Psoas muscle (tissue), 8 donors: ENCODE data around the gene TNFSF10. TPM values are rescaled to one million over a fixed set of nuclear protein-coding genes. Genes with fewer than 3 reads are reported as not detected.

ENCODE experiments used
- ATAC-seq, 4 donors: fragments of 200-7000 bp; cut with Tn5 transposase; one replicate each; pipeline ENCODE4 v1.9.1; 2020; ENCODE audit warnings: moderate library complexity in 3 of 4, mild to moderate bottlenecking in 2 of 4
- DNase-seq, 2 donors: peaks; one replicate each; pipeline ENCODE4 v3.0.0-alpha.2; 2020
- H3K27ac ChIP-seq: fragments of 200-600 bp; one replicate; pipeline ENCODE4 v1.8.0; 2022
- H3K27me3 ChIP-seq, 3 donors: fragments of 200-600 bp in 1 of 3; one replicate each; pipeline versions ENCODE4 v1.6.1 to v1.8.0; 2013 to 2022; ENCODE audit warnings: low read length in 2 of 3, mild to moderate bottlenecking in 2 of 3, moderate library complexity in 1 of 3; ENCODE audit not compliant: insufficient read depth in 3 of 3
- H3K36me3 ChIP-seq, 2 donors: fragments of 200-600 bp in 1 of 2; one replicate each; pipeline versions ENCODE4 v1.6.1 to v1.8.0; 2013 to 2022; ENCODE audit warnings: low read depth in 1 of 2, mild to moderate bottlenecking in 1 of 2, moderate library complexity in 1 of 2; ENCODE audit not compliant: insufficient read depth in 1 of 2
- H3K4me1 ChIP-seq: fragments of 200-600 bp; one replicate; pipeline ENCODE4 v1.8.0; 2022
- H3K4me3 ChIP-seq: fragments of 200-600 bp; one replicate; pipeline ENCODE4 v1.8.0; 2022; ENCODE audit warnings: mild to moderate bottlenecking
- H3K9me3 ChIP-seq: fragments of 200-600 bp; one replicate; pipeline ENCODE4 v1.8.0; 2022
- CTCF ChIP-seq: fragments of 200-600 bp; IDR thresholded peaks from one replicate; pipeline ENCODE4 v1.8.0; 2022; ENCODE audit warnings: antibody characterized with exemption
- WGBS, 3 donors: extraction: QIAGEN DNeasy Blood & Tissue Kit; methylation state at CpG; one replicate each; pipeline versions ENCODE4 v1.1.6 to v1.1.7; 2013; 5-methylcytosine and 5-hydroxymethylcytosine counted together
- intact Hi-C, 2 donors: fragments of 100-400 bp; cut with DNase I; formaldehyde crosslinking; loops; one replicate each; pipeline versions ENCODE4 v1.11.0 to v1.14.2; 2022
- polyA plus RNA-seq, 3 donors: library from polyadenylated mRNA; stranded (reverse); fragments of 200-250 nt; gene quantifications; one replicate each; pipeline ENCODE4 v1.2.3, GENCODE V29; 2013
- total RNA-seq, 4 donors: library from RNA; stranded (reverse); fragmentation: NEBNext Ultra II Directional in 2 of 4; extraction: Animal tissue kit (Norgen Biotek cat#: 25700) in 2 of 4; gene quantifications; one replicate each; pipeline versions ENCODE4 v1.2.1 to v1.2.4, GENCODE V29; 2021 to 2023
- donor health status: healthy with polysubstance abuse.
- donor health status: DM: no; HTN: no; CAD: no; lungs with moderate emphysema.
- donor health status: Bipolar disorder and iron deficiency.
- donor health status: healthy.
- donor health status: DM: yes; HTN: yes; CAD: no.
- donor health status: DM: no; HTN: no; CAD: no.
- donor health status: DM: no; HTN: no; CAD: no.
- donor health status: DM: yes; HTN: yes; CAD: no.

TNFSF10 gene
- total and polyA plus RNA-seq, 7 donors = 5.5 to 18.6 (median 10.0) TPM

- H3K27ac ChIP-seq = no peak overlapping the region
- TF ChIP-seq CTCF = no peak
- DNase-seq = no peak
- no peaks in the 10 kb centered on the region for H3K27me3 ChIP-seq
- no peaks in the 10 kb centered on the region for H3K9me3 ChIP-seq
- H3K4me3 ChIP-seq = no peak overlapping the region
- intact Hi-C loops = loop anchor here in 1 of 2 donors (10.0 kb wide), 1 partner anchor 52 kb away; no protein-coding TSS in a partner anchor
- no peak for ATAC-seq
- no peaks in the 10 kb centered on the region for H3K4me1 ChIP-seq
- H3K36me3 ChIP-seq = no peaks in the 10 kb centered on the region
- WGBS, 3 donors = 60 to 70% (median 61%) methylated on average over 3 of the region's 3 CpGs
These were observed 19.8 kb upstream of the TNFSF10 start for GRCh38 chr3:172542999-172543398.

DNA sequence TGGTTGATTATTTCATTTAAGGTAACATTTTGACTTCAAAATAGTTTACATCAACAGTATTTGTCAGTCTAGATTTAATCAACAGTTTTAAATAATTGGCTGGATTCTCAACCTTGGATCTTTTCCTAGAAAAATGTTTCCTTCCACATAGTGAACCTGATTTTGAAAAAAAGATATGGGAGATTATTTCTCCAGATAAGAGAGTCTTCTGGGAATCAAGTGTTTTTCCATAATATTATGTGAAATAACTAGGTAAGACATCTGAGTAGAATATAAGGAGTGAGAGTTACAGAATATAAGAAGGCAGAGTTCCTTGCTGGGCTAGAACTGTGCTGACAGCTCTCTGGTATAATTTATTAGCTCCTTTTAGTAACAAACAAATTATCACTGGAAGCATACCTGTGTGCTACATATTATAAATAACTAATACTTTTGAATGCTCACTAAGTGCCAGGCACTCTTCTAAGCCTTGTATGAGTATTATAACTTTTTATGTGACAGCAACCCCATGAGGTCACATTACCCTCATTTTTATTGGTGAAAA, 18.8 kb upstream of the TNFSF10 start:
- peak overlapping the region; percentile 39 for H3K27ac ChIP-seq
- no peak for DNase-seq
- no peak overlapping the region for H3K4me3 ChIP-seq
- TF ChIP-seq CTCF = no peak
- H3K36me3 ChIP-seq = no peaks in the 10 kb centered on the region
- H3K27me3 ChIP-seq = no peaks in the 10 kb centered on the region
- no peaks in the 10 kb centered on the region for H3K4me1 ChIP-seq
- no peak for ATAC-seq
- intact Hi-C loops = loop anchor here in 1 of 2 donors (10.0 kb wide), 1 partner anchor 53 kb away; no protein-coding TSS in a partner anchor
- no peaks in the 10 kb centered on the region for H3K9me3 ChIP-seq

DNA sequence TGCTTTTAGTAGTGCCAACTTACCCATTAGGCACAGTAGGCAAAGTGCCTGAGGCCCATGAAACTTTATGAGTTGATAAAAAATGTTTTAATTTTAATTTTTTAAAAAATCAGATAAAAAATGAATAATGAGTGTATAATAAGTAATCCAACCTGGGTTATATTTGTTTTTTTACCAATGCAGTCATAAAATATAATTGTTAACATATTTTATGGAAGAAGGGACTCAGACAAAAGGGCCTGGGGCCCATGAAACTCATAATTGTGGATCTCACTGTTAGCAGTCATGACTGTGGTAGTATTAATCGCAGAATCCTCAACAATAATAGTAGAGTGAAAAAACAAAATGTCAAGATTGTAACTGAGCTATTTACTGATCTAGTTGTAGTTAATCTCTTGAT, 16.8 kb upstream of the TNFSF10 start:
- Histone ChIP-seq H3K4me3 (no peak overlapping the region), H3K9me3 (no peaks in the 10 kb centered on the region), H3K27ac (no peak overlapping the region)

DNA sequence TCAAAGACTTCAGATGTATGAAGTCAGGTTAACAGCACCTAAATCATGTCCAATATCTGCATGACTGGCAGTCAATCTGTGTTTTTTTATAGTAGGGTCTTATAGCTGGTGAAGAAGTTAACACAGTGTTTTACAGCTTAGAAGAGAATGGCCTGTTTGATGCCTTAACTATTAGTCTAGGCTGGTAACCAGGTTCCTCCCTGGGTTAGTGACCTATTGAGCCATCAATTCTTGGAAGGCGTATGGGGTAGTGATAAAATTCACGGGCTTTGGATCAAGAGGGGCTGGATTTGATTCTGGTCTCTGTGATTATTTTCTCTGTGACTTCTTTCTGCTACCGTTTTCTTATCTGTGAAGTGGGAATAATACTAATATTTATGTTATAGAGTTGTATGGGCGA, 16.0 kb upstream of the TNFSF10 start:
- H3K9me3 ChIP-seq = no peaks in the 10 kb centered on the region
- H3K27ac ChIP-seq = no peak overlapping the region
- ATAC-seq (no peak), DNase-seq (no peak)
- intact Hi-C loops = no loop called here
- no peaks in the 10 kb centered on the region for H3K36me3 ChIP-seq
- TF ChIP-seq CTCF = no peak
- 88 to 93% (median 90%) methylated on average over 4 of the region's 4 CpGs for WGBS, 3 donors
- no peaks in the 10 kb centered on the region for H3K4me1 ChIP-seq
- no peak overlapping the region for H3K4me3 ChIP-seq
- H3K27me3 ChIP-seq = no peaks in the 10 kb centered on the region

More for the DNA sequence above, 16.8 kb upstream of the TNFSF10 start:
- Histone ChIP-seq H3K4me1 (no peaks in the 10 kb centered on the region), H3K36me3 (no peaks in the 10 kb centered on the region), H3K27me3 (no peaks in the 10 kb centered on the region)
- no peak for TF ChIP-seq CTCF
- ATAC-seq (no peak), DNase-seq (no peak)
- WGBS, 3 donors = 95 to 98% (median 97%) methylated on average over 1 of the region's 1 CpG
- intact Hi-C loops = loop anchor here in 1 of 2 donors (10.0 kb wide), 1 partner anchor 55 kb away; no protein-coding TSS in a partner anchor
